GM06990 (cell line): Measurements from ENCODE around the gene ANP32B.

Experiments
- DNase-seq: peaks from one replicate; pipeline ENCODE4 v3.0.0-alpha.2; 2011; ENCODE audit not compliant: insufficient read length; ENCODE audit errors: extremely low read depth
- H3K27me3 ChIP-seq: replicated peaks from 2 replicates; pipeline ENCODE4 v1.6.0; 2011; ENCODE audit warnings: low read length; ENCODE audit not compliant: control insufficient read depth, insufficient read depth
- H3K36me3 ChIP-seq: 2 replicates; pipeline ENCODE4 v1.5.1; 2011; ENCODE audit warnings: low read length; ENCODE audit not compliant: control insufficient read depth, insufficient read depth
- H3K4me3 ChIP-seq: replicated peaks from 2 replicates; pipeline ENCODE4 v1.5.1; 2011; ENCODE audit warnings: low read depth, mild to moderate bottlenecking, control low read depth, low read length
- TF ChIP-seq, protein P1 (sequence below): IDR thresholded peaks from 2 replicates; pipeline ENCODE4 v1.5.1; 2011; ENCODE audit warnings: low read length, control low read depth, mild to moderate bottlenecking, inconsistent platforms; ENCODE audit not compliant: insufficient read depth, poor library complexity, severe bottlenecking

The ANP32B gene

GRCh38 chr9:98064623-98065392, 81.7 kb downstream of the ANP32B start:
- no peak overlapping the region for H3K4me3 ChIP-seq
- no peaks in the 10 kb centered on the region for H3K27me3 ChIP-seq
- H3K36me3 ChIP-seq: peaks cover 12% of the 10 kb centered on the region
- TF ChIP-seq, protein P1, sequence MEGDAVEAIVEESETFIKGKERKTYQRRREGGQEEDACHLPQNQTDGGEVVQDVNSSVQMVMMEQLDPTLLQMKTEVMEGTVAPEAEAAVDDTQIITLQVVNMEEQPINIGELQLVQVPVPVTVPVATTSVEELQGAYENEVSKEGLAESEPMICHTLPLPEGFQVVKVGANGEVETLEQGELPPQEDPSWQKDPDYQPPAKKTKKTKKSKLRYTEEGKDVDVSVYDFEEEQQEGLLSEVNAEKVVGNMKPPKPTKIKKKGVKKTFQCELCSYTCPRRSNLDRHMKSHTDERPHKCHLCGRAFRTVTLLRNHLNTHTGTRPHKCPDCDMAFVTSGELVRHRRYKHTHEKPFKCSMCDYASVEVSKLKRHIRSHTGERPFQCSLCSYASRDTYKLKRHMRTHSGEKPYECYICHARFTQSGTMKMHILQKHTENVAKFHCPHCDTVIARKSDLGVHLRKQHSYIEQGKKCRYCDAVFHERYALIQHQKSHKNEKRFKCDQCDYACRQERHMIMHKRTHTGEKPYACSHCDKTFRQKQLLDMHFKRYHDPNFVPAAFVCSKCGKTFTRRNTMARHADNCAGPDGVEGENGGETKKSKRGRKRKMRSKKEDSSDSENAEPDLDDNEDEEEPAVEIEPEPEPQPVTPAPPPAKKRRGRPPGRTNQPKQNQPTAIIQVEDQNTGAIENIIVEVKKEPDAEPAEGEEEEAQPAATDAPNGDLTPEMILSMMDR: no peak
- DNase-seq: no peak
